GM10248 (cell line): ENCODE measurements around the gene FAM149B1.

Experiments used
- CTCF ChIA-PET: fragments of 300-600 bp; sonication (Branson Sonifier 250); formaldehyde crosslinking; extraction: SDS; loops from one replicate; lab custom pipeline; 2021; ENCODE audit warnings: antibody characterized with exemption; lab: Yijun Ruan, JAX
- POLR2A ChIA-PET: fragments of 350-650 bp; sonication (Branson Sonifier 250); formaldehyde crosslinking; extraction: SDS; loops from one replicate; lab custom pipeline; 2020; ENCODE audit warnings: antibody characterized with exemption; lab: Yijun Ruan, JAX
- DNase-seq: peaks from one replicate; pipeline ENCODE4 v3.0.0; 2012; ENCODE audit errors: extremely low spot score
- CTCF ChIP-seq: IDR thresholded peaks from 2 replicates; pipeline ENCODE4 v1.5.1; 2012; ENCODE audit warnings: mild to moderate bottlenecking, low read depth; ENCODE audit errors: extremely low read depth, missing control alignments, control extremely low read depth

FAM149B1 gene

DNA sequence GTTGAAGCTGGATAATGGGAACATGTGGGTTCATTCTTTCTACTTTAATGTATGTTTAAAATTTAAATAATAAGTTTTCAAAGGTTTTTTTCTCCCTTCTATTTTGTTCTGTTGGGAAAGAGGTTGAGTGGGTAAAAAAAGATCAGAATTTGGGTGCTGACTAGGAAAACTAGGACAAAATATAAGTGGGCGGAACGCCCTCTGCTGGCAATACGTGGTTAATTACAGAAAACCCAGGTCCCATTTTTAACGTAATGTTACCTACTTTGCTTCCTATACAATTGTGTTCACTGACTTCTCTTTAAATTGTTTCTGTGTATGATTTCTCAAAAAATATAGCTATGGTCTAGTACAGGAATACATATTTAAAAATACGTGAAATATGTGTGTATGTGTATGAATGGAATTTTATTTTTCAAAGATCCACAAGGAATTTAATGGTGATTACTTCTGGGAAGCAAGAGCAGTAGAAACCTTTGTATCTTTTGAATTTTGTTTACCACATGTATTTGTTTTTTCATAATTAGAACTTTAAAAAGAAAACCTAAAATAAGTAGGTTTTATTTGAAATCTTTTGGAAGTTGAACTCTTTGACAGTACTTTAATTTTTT lies 8.8 kb upstream of the FAM149B1 start:
- ChIA-PET CTCF (interaction anchor here (0.7 to 8.6 kb wide), 19 partner anchors 11 to 800 kb away, joined by 3 to 101 read pairs (median 6); partner anchors contain the start of genes ECD, FAM149B1, NUDT13 and P4HA1), POLR2A (interaction anchor here (1.6 kb wide), 1 partner anchor 9 kb away, joined by 3 read pairs; the partner anchor contains the start of genes ECD and FAM149B1)
- DNase-seq, result peak; percentile 60
- peak; percentile 66 for TF ChIP-seq CTCF

GRCh38 chr10:73161079-73161478 lies 6.8 kb upstream of the FAM149B1 start:
- POLR2A ChIA-PET, result no interaction called here
- no peak for TF ChIP-seq CTCF
- no peak for DNase-seq
- CTCF ChIA-PET, result interaction anchor here (1.3 to 8.6 kb wide), 4 partner anchors 16 to 76 kb away, joined by 3 to 101 read pairs (median 18); partner anchors contain the start of gene P4HA1

GRCh38 chr10:73161662-73162061 lies 6.3 kb upstream of the FAM149B1 start:
- POLR2A ChIA-PET, result no interaction called here
- no peak for TF ChIP-seq CTCF
- CTCF ChIA-PET, result interaction anchor here (1.7 to 8.6 kb wide), 3 partner anchors 10 to 66 kb away, joined by 3 to 101 read pairs (median 6); partner anchors contain the start of gene P4HA1
- DNase-seq, result no peak

DNA sequence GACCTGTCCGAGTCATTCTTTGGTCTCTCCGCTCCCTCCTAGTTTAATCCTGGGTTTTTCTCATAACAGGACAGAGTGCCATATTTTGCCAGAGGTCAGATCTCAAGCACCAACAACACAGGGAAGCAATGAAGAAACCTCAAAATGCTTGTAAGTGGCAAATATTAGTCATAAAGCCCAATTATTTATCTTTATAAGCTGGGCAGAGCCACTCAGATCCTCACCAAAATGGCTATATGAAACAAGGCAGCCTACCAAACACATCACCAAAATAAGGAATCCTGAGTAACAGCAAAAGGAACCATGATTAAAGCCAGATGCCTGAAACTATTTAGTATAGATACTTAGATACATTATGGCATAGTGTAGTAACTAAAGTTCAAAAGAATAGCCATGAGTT lies 4.8 kb upstream of the FAM149B1 start:
- DNase-seq, result no peak
- no peak for TF ChIP-seq CTCF
- ChIA-PET CTCF (interaction anchor here (0.6 to 1.9 kb wide), 6 partner anchors 9 to 67 kb away, joined by 3 to 6 read pairs (median 4); partner anchors contain the start of gene P4HA1), POLR2A (interaction anchor here (1.9 kb wide), 1 partner anchor 67 kb away, joined by 4 read pairs; no protein-coding TSS in a partner anchor)

DNA sequence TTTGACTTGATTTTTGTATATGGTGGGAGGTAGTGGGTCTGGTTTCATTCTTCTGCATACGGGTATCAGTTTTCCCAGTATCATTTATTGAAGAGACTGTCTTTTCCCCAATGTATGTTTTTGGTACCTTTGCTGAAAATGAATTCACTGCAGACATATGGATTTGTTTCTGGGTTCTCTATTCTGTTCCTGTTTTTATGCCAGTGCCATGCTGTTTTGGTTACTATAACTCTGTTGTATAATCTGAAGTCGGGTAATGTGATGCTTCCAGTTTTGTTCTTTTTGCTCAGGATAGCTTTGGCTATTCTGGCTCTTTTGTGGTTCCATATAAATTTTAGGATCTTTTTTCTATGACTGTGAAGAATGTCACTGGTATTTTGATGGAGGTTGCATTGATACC lies 947 bp upstream of the FAM149B1 start:
- no peak for TF ChIP-seq CTCF

DNA sequence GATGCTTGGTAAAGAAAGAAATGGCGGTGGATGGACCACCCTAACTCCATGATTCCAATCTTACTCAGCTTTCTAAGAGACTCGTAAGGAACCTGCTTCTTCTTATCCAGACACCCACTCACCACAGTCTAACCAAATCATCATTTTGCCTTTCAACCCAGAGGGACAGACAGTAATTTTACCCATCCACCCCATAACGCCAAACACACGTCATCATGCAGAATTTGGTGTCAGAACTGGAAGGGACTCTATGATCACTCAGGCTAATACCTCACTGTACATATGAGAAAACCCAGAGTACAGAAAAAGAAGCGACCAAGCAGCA lies 499 bp upstream of the FAM149B1 start:
- POLR2A ChIA-PET, result interaction anchor here (1.3 kb wide), 2 partner anchors 9 to 71 kb away, joined by 3 read pairs; partner anchors contain the start of gene P4HA1
- no peak for DNase-seq
- CTCF ChIA-PET, result interaction anchor here (1.4 to 5.8 kb wide), 2 partner anchors 10 to 17 kb away, joined by 4 to 44 read pairs; no protein-coding TSS in a partner anchor
- TF ChIP-seq CTCF, result no peak

More for the DNA sequence above, 947 bp upstream of the FAM149B1 start:
- CTCF ChIA-PET, result interaction anchor here (5.8 kb wide), 1 partner anchor 9 kb away, joined by 44 read pairs; no protein-coding TSS in a partner anchor
- no peak for DNase-seq
- POLR2A ChIA-PET, result no interaction called here
